ENCODE results near the gene CAMTA1. TPM values are rescaled to one million over a fixed set of nuclear protein-coding genes. Genes with fewer than 3 reads are reported as not detected.

Gene CAMTA1
- total RNA-seq, 1 donor from 2014 or later = 109 TPM

DNA sequence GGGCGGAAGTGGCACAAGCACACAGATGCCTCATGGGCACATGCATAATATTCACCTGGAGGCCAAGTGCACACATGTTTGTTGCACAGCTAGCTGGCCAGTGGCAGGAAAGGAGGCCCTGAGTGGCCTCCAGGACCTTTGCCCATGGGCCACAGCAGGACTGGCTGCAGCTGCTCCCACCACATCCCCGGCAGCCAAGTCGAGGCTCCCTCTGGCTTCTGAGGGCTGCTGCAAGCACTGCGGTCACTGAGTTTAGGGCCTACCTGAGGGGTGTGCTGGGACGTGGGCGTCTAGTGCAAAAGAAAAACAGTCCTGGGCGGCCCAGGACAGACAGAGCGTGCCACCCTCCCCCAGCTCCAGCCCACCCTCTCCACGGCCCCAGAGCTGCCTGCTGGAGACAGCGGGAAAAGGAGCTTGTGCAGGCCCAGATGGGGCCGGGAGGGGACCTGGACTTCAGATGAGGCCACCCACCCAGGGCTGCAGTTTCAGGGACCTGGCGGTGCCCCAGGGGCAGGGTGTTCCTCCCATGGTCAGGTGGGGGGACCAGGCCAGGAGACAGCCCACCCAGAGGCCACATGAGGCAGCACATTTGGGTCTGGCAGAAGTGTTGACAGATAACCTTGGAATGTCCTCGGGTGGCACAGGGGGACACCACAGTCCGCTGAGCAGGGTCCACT is 720.0 kb downstream of the CAMTA1 start:
- no peaks in the 10 kb centered on the region for H3K27me3 Mint-ChIP-seq (ENCODE audit: low read depth)
- no peaks in the 10 kb centered on the region for H3K9me3 Mint-ChIP-seq
- no peak overlapping the region for H3K4me3 Mint-ChIP-seq
- DNase-seq (ENCODE audit: low read depth, low spot score) = no peak
- H3K4me1 Mint-ChIP-seq = peaks cover 4% of the 10 kb centered on the region
- no peaks in the 10 kb centered on the region for H3K36me3 Mint-ChIP-seq (ENCODE audit: low read depth)
- no peak overlapping the region for H3K27ac Mint-ChIP-seq (ENCODE audit: unreplicated experiment)
- TF ChIP-seq, protein P1, sequence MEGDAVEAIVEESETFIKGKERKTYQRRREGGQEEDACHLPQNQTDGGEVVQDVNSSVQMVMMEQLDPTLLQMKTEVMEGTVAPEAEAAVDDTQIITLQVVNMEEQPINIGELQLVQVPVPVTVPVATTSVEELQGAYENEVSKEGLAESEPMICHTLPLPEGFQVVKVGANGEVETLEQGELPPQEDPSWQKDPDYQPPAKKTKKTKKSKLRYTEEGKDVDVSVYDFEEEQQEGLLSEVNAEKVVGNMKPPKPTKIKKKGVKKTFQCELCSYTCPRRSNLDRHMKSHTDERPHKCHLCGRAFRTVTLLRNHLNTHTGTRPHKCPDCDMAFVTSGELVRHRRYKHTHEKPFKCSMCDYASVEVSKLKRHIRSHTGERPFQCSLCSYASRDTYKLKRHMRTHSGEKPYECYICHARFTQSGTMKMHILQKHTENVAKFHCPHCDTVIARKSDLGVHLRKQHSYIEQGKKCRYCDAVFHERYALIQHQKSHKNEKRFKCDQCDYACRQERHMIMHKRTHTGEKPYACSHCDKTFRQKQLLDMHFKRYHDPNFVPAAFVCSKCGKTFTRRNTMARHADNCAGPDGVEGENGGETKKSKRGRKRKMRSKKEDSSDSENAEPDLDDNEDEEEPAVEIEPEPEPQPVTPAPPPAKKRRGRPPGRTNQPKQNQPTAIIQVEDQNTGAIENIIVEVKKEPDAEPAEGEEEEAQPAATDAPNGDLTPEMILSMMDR (conservative IDR thresholded peaks at IDR 0.05) = no peak

DNA sequence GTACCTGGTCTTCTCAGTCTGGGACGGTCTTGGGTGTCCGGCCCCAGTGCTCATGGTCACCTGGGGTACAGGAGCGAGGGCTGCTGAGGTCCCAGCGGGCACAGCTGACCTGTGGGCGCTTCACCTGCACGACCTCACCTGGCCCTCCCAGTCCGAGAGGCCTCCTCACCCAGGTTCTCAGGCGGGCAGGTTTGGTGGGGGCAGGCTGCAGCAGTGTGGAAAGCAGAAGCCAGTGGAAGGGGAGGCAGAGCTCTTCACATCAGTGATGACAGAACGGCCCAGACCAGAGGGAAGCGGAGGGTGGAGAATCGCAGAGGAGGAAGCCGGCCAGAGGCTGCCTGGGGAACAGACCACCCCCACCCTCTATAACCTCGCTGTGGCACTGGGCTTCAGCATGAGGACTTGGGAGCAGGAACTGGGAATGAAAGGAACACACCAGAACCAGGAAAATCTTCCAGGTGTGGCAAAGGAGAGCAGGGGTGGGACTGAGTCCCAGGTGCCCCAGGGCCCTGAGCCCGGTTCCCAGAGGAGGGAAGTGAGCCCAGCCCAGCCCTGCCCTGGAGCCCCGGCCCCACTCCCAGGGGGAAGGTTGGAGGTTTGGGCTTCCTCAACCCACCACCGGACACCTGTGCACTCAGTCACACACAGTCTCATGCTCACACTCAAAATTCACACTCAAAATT is 720.7 kb downstream of the CAMTA1 start:
- H3K27me3 Mint-ChIP-seq (ENCODE audit: low read depth) = no peaks in the 10 kb centered on the region
- no peaks in the 10 kb centered on the region for H3K36me3 Mint-ChIP-seq (ENCODE audit: low read depth)
- TF ChIP-seq, protein P1 (conservative IDR thresholded peaks at IDR 0.05) = no peak
- H3K9me3 Mint-ChIP-seq = no peaks in the 10 kb centered on the region
- no peak for DNase-seq (ENCODE audit: low read depth, low spot score)
- peaks cover 4% of the 10 kb centered on the region for H3K4me1 Mint-ChIP-seq
- H3K4me3 Mint-ChIP-seq = no peak overlapping the region
- no peak overlapping the region for H3K27ac Mint-ChIP-seq (ENCODE audit: unreplicated experiment)

DNA sequence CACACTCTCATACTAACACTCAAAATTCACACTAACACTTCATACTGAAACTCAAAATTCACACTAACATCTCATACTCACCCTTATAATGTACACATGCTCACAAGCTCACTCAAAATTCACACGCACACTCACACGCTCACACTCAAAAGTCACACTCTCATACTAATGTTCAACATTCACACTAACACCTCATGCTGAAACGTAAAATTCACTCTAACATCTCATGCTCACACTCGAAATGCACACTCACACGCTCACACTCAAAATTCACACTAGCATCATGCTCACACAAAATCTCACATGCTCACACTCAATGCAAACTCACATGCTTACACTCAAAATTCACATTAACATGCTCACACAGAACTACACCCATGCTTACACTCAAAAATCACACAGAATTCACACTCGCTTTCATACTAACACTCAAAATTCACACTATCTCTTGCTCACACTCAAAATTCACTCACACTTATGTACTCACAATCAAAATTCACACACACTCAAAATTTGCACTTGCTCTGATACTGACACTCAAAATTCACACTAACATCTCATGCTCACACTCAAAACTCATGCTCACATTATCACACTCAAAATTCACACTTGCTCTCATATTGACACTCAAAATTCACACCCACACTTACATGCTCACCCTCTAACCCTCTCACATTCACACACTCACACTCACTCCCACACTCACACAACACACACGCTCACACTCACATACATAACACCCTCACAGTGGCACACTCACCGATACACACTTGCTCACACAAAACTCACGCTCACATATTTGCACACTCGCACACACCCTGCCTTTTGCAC is 721.4 kb downstream of the CAMTA1 start:
- Mint-ChIP-seq H3K4me1 (no peaks in the 10 kb centered on the region), H3K36me3 (ENCODE audit: low read depth) (no peaks in the 10 kb centered on the region), H3K4me3 (no peak overlapping the region), H3K9me3 (no peaks in the 10 kb centered on the region), H3K27me3 (ENCODE audit: low read depth) (no peaks in the 10 kb centered on the region), H3K27ac (ENCODE audit: unreplicated experiment) (no peak overlapping the region)
- DNase-seq (ENCODE audit: low read depth, low spot score) = no peak
- TF ChIP-seq, protein P1 (conservative IDR thresholded peaks at IDR 0.05) = no peak

DNA sequence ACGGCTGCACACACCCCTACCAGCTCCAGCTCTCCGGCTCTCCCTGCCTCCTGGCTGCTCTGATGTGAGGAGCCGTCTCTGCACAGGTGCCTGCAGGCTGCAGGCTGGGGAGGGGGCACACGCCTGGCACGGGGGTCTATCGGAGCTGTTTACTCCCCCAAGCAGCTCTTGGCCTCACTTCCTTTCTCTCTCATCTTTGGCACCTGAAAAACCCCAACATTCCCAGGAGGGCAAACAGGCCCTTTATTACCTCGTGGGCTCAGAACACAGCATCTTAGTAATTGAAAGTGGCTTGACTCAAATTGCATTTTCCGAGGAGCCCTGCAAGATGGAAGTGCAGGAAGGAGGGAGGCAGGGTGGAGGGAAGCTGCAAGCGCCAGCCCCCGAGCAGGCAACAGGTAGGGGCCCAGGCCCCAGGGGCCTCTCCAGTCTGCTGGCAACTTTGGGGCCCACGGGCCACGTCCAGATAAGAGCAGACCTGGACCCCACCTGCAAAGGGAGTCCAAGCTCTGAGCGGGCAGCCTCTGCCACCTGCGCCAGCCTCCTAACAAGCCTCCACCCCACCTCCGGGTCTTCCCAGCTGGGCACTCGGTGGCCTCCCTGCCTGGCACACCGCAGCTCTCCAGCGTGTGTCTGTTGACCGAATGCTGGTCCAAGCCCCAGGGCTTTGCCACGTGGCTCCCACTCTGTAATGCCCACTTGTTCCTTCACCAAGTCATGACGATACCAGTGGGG is 722.2 kb downstream of the CAMTA1 start:
- no peaks in the 10 kb centered on the region for H3K4me1 Mint-ChIP-seq
- H3K27me3 Mint-ChIP-seq (ENCODE audit: low read depth) = no peaks in the 10 kb centered on the region
- no peaks in the 10 kb centered on the region for H3K36me3 Mint-ChIP-seq (ENCODE audit: low read depth)
- H3K4me3 Mint-ChIP-seq = no peak overlapping the region
- TF ChIP-seq, protein P1 (conservative IDR thresholded peaks at IDR 0.05) = no peak
- no peaks in the 10 kb centered on the region for H3K9me3 Mint-ChIP-seq
- no peak overlapping the region for H3K27ac Mint-ChIP-seq (ENCODE audit: unreplicated experiment)
- DNase-seq (ENCODE audit: low read depth, low spot score) = no peak

Measured in neural crest cell (in vitro differentiated cells).